ENCODE data around the gene ILK.

Gene ILK

GRCh38 chr11:6635082-6635932 is 31.7 kb downstream of the ILK start:
- H3K4me1 ChIP-seq = no peaks in the 10 kb centered on the region
- TF ChIP-seq CTCF (IDR thresholded peaks at IDR 0.05) = no peak
- H3K79me2 ChIP-seq = no peaks in the 10 kb centered on the region
- H3K9ac ChIP-seq = no peak overlapping the region
- H2AFZ ChIP-seq = no peak overlapping the region
- H3K4me3 ChIP-seq (ENCODE audit: low read depth, low read length) = no peak overlapping the region
- no peaks in the 10 kb centered on the region for H3K36me3 ChIP-seq (ENCODE audit: control insufficient read depth, insufficient read depth, low read length)
- no peaks in the 10 kb centered on the region for H3K9me3 ChIP-seq (ENCODE audit: control insufficient read depth, low read length)
- no peaks in the 10 kb centered on the region for H3K27me3 ChIP-seq (ENCODE audit: control insufficient read depth, insufficient read depth, low read length)
- peak overlapping the region; percentile 47 for H3K27ac ChIP-seq
- H3K4me2 ChIP-seq (ENCODE audit: low read length) = no peak overlapping the region

DNA sequence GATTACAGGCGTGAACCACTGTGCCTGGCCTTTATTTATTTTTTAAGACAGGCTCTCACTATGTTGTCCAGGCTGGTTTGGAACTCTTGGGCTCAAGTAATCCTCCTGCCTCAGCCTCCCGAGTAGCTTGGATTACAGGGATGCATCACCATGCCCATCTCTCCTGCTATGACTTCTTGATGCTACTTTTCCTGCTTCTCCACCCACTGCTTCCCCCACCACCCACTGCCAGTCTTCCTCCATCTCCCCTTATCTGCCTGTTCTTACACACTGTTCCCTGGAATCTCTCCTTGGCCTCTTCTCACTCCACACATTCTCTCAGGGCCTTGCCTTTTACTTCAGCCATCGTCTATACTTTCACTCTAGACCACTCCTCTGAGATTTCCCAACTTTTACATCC is 32.9 kb downstream of the ILK start:
- Histone ChIP-seq H3K9ac (no peak overlapping the region), H3K4me2 (ENCODE audit: low read length) (no peak overlapping the region), H2AFZ (no peak overlapping the region), H3K4me3 (ENCODE audit: low read depth, low read length) (no peak overlapping the region), H3K4me1 (no peaks in the 10 kb centered on the region), H3K27ac (no peak overlapping the region), H3K9me3 (ENCODE audit: control insufficient read depth, low read length) (no peaks in the 10 kb centered on the region), H3K27me3 (ENCODE audit: control insufficient read depth, insufficient read depth, low read length) (no peaks in the 10 kb centered on the region), H3K36me3 (ENCODE audit: control insufficient read depth, insufficient read depth, low read length) (no peaks in the 10 kb centered on the region), H3K79me2 (no peaks in the 10 kb centered on the region)
- no peak for TF ChIP-seq CTCF (IDR thresholded peaks at IDR 0.05)

- no peak overlapping the region for H2AFZ ChIP-seq
- H3K4me3 ChIP-seq (ENCODE audit: low read depth, low read length) = no peak overlapping the region
- no peaks in the 10 kb centered on the region for H3K4me1 ChIP-seq
- H3K27ac ChIP-seq = no peak overlapping the region
- H3K27me3 ChIP-seq (ENCODE audit: control insufficient read depth, insufficient read depth, low read length) = no peaks in the 10 kb centered on the region
- no peaks in the 10 kb centered on the region for H3K79me2 ChIP-seq
- no peaks in the 10 kb centered on the region for H3K9me3 ChIP-seq (ENCODE audit: control insufficient read depth, low read length)
- TF ChIP-seq CTCF (IDR thresholded peaks at IDR 0.05) = no peak
- no peaks in the 10 kb centered on the region for H3K36me3 ChIP-seq (ENCODE audit: control insufficient read depth, insufficient read depth, low read length)
- no peak overlapping the region for H3K9ac ChIP-seq
- no peak overlapping the region for H3K4me2 ChIP-seq (ENCODE audit: low read length)
These were observed 34.3 kb downstream of the ILK start for GRCh38 chr11:6637871-6638270.

DNA sequence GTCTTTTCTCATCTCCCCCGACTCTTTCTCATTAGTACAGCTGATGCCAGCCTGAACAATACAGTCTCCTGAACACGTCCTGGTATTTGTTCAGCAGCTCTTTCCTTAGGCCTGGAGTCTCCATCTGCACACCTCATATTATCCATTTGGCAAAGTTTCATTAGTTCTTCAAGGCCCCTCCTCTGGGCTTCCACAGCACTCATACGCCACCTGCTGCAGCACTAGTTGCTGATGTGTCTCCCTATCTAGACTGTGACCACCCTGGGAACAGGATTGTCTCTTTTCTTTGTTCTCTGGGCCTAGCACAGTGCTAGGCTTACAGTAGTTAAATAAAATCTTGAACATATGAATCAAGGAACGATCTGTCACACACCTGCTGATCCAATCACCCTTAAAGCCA is 34.9 kb downstream of the ILK start:
- TF ChIP-seq CTCF (IDR thresholded peaks at IDR 0.05) = no peak
- no peak overlapping the region for H3K4me2 ChIP-seq (ENCODE audit: low read length)
- H2AFZ ChIP-seq = no peak overlapping the region
- H3K9ac ChIP-seq = no peak overlapping the region
- no peaks in the 10 kb centered on the region for H3K4me1 ChIP-seq
- no peak overlapping the region for H3K27ac ChIP-seq
- no peak overlapping the region for H3K4me3 ChIP-seq (ENCODE audit: low read depth, low read length)
- H3K27me3 ChIP-seq (ENCODE audit: control insufficient read depth, insufficient read depth, low read length) = no peaks in the 10 kb centered on the region
- H3K9me3 ChIP-seq (ENCODE audit: control insufficient read depth, low read length) = no peaks in the 10 kb centered on the region
- no peaks in the 10 kb centered on the region for H3K79me2 ChIP-seq
- no peaks in the 10 kb centered on the region for H3K36me3 ChIP-seq (ENCODE audit: control insufficient read depth, insufficient read depth, low read length)
